ENCODE results near the gene SYNE2.

SYNE2 gene

GRCh38 chr14:63963439-63963838, 110.6 kb downstream of the SYNE2 start:
- DNase-seq (ENCODE audit: low spot score): no peak

GRCh38 chr14:63964113-63964512, 111.3 kb downstream of the SYNE2 start:
- no peak for DNase-seq (ENCODE audit: low spot score)

- no peak for DNase-seq (ENCODE audit: low spot score)
These were observed 113.6 kb downstream of the SYNE2 start for GRCh38 chr14:63966407-63966806.

- DNase-seq (ENCODE audit: low spot score): no peak
These were observed 119.6 kb downstream of the SYNE2 start for GRCh38 chr14:63972323-63972932.

GRCh38 chr14:63974176-63974575, 121.4 kb downstream of the SYNE2 start:
- DNase-seq (ENCODE audit: low spot score): no peak

- DNase-seq (ENCODE audit: low spot score): no peak
These were observed 128.8 kb downstream of the SYNE2 start for GRCh38 chr14:63981569-63981968.

GRCh38 chr14:63982156-63982555, 129.4 kb downstream of the SYNE2 start:
- DNase-seq (ENCODE audit: low spot score): no peak

GRCh38 chr14:63982629-63983028, 129.8 kb downstream of the SYNE2 start:
- DNase-seq (ENCODE audit: low spot score): no peak

GRCh38 chr14:63986789-63987533, 134.2 kb downstream of the SYNE2 start:
- DNase-seq (ENCODE audit: low spot score): no peak

- no peak for DNase-seq (ENCODE audit: low spot score)
These were observed 135.8 kb downstream of the SYNE2 start for GRCh38 chr14:63988579-63988978.

- no peak for DNase-seq (ENCODE audit: low spot score)
These were observed 139.0 kb downstream of the SYNE2 start for GRCh38 chr14:63991833-63992232.

GRCh38 chr14:63992858-63993257, 140.1 kb downstream of the SYNE2 start:
- no peak for DNase-seq (ENCODE audit: low spot score)

- DNase-seq (ENCODE audit: low spot score): no peak
These were observed 141.2 kb downstream of the SYNE2 start for GRCh38 chr14:63993992-63994391.

GRCh38 chr14:63995285-63995684, 142.5 kb downstream of the SYNE2 start:
- DNase-seq (ENCODE audit: low spot score): no peak

GRCh38 chr14:63996016-63996415, 143.2 kb downstream of the SYNE2 start:
- DNase-seq (ENCODE audit: low spot score): no peak

GRCh38 chr14:63996625-63997220, 143.9 kb downstream of the SYNE2 start:
- DNase-seq (ENCODE audit: low spot score): no peak

GRCh38 chr14:64000749-64001148, 147.9 kb downstream of the SYNE2 start:
- DNase-seq (ENCODE audit: low spot score): no peak

GRCh38 chr14:64005822-64006221, 153.0 kb downstream of the SYNE2 start:
- DNase-seq (ENCODE audit: low spot score): no peak

GRCh38 chr14:64008016-64008415, 155.2 kb downstream of the SYNE2 start:
- DNase-seq (ENCODE audit: low spot score): no peak

- no peak for DNase-seq (ENCODE audit: low spot score)
These were observed 159.2 kb downstream of the SYNE2 start for GRCh38 chr14:64012003-64012402.

- DNase-seq (ENCODE audit: low spot score): no peak
These were observed 159.9 kb downstream of the SYNE2 start for GRCh38 chr14:64012720-64013119.

GRCh38 chr14:64025479-64025878, 172.7 kb downstream of the SYNE2 start:
- no peak for DNase-seq (ENCODE audit: low spot score)

- DNase-seq (ENCODE audit: low spot score): no peak
These were observed 173.8 kb downstream of the SYNE2 start for GRCh38 chr14:64026600-64026999.
